Liver (tissue), 9 donors: ENCODE measurements around the gene GLP1R. TPM values are rescaled to one million over a fixed set of nuclear protein-coding genes. Genes with fewer than 3 reads are reported as not detected.

ENCODE experiments used
- DNase-seq: peaks from one replicate; pipeline ENCODE4 v3.0.0-alpha.2; 2017; ENCODE audit warnings: low spot score
- H3K27ac ChIP-seq, 2 donors: one replicate each; pipeline ENCODE4 v1.7.0; 2013; ENCODE audit warnings: inconsistent platforms in 2 of 2, low read length in 2 of 2, control low read depth in 1 of 2, low read depth in 1 of 2, mild to moderate bottlenecking in 1 of 2
- H3K27me3 ChIP-seq, 4 donors: one replicate each; pipeline versions ENCODE4 v1.6.1 to v1.7.0; 2013; ENCODE audit warnings: low read length in 3 of 4, inconsistent platforms in 1 of 4, mild to moderate bottlenecking in 1 of 4, moderate library complexity in 1 of 4; ENCODE audit not compliant: control insufficient read depth in 4 of 4, insufficient read depth in 4 of 4
- H3K36me3 ChIP-seq, 4 donors: one replicate each; pipeline versions ENCODE4 v1.6.1 to v1.7.0; 2013; ENCODE audit warnings: low read length in 3 of 4, mild to moderate bottlenecking in 3 of 4, low read depth in 1 of 4, moderate library complexity in 1 of 4; ENCODE audit not compliant: control insufficient read depth in 4 of 4, insufficient read depth in 3 of 4
- H3K4me1 ChIP-seq, 4 donors: one replicate each; pipeline versions ENCODE4 v1.6.1 to v1.7.0; 2013; ENCODE audit warnings: low read length in 3 of 4, mild to moderate bottlenecking in 3 of 4, moderate library complexity in 1 of 4; ENCODE audit not compliant: control insufficient read depth in 4 of 4, insufficient read depth in 4 of 4
- H3K4me3 ChIP-seq, 3 donors: one replicate each; pipeline versions ENCODE4 v1.6.1 to v1.7.0; 2013; ENCODE audit warnings: low read length in 3 of 3, control low read depth in 1 of 3, low read depth in 1 of 3, mild to moderate bottlenecking in 1 of 3
- H3K9ac ChIP-seq, 2 donors: one replicate each; pipeline ENCODE4 v1.7.0; 2013; ENCODE audit warnings: low read length in 2 of 2, mild to moderate bottlenecking in 2 of 2, moderate library complexity in 2 of 2, control low read depth in 1 of 2, low read depth in 1 of 2
- H3K9me3 ChIP-seq, 4 donors: one replicate each; pipeline versions ENCODE4 v1.6.1 to v1.7.0; 2013; ENCODE audit warnings: low read length in 3 of 4; ENCODE audit not compliant: control insufficient read depth in 4 of 4
- EGR1 ChIP-seq, 2 donors: IDR thresholded peaks; 2 replicates each; pipeline ENCODE4 v1.6.1; 2016 to 2018; ENCODE audit warnings: antibody characterized with exemption in 2 of 2, low read depth in 2 of 2
- FOXA1 ChIP-seq: IDR thresholded peaks from 2 replicates; pipeline ENCODE4 v1.6.1; 2016; ENCODE audit warnings: antibody characterized with exemption
- GABPA ChIP-seq, 2 donors: IDR thresholded peaks in 1 of 2; conservative IDR thresholded peaks in 1 of 2; 2 replicates each; pipeline ENCODE4 v1.6.1; 2016; ENCODE audit warnings: antibody characterized with exemption in 2 of 2, mild to moderate bottlenecking in 1 of 2, moderate library complexity in 1 of 2
- HNF4A ChIP-seq, 2 donors: conservative IDR thresholded peaks; 2 replicates each; pipeline ENCODE4 v1.6.1; 2016; ENCODE audit warnings: antibody characterized with exemption in 2 of 2, mild to moderate bottlenecking in 2 of 2
- HNF4G ChIP-seq: IDR thresholded peaks from 2 replicates; pipeline ENCODE4 v1.6.1; 2016; ENCODE audit warnings: antibody characterized with exemption
- JUND ChIP-seq, 2 donors: IDR thresholded peaks; 2 replicates each; pipeline ENCODE4 v1.6.1; 2016; ENCODE audit warnings: antibody characterized with exemption in 2 of 2
- NR2F2 ChIP-seq: IDR thresholded peaks from 2 replicates; pipeline ENCODE4 v1.6.1; 2016; ENCODE audit warnings: antibody characterized with exemption
- RAD21 ChIP-seq, 2 donors: IDR thresholded peaks; 2 replicates each; pipeline ENCODE4 v1.6.1; 2016; ENCODE audit warnings: antibody characterized with exemption in 2 of 2, mild to moderate bottlenecking in 2 of 2
- RXRA ChIP-seq, 2 donors: IDR thresholded peaks; 2 replicates each; pipeline ENCODE4 v1.6.1; 2017 to 2018; ENCODE audit warnings: antibody characterized with exemption in 2 of 2, mild to moderate bottlenecking in 1 of 2
- SP1 ChIP-seq: IDR thresholded peaks from 2 replicates; pipeline ENCODE4 v1.6.1; 2018; ENCODE audit warnings: antibody characterized with exemption, mild to moderate bottlenecking
- TAF1 ChIP-seq: conservative IDR thresholded peaks from 2 replicates; pipeline ENCODE4 v1.6.1; 2016; ENCODE audit warnings: antibody characterized with exemption, mild to moderate bottlenecking
- YY1 ChIP-seq: IDR thresholded peaks from 2 replicates; pipeline ENCODE4 v1.6.1; 2016; ENCODE audit warnings: antibody characterized with exemption, mild to moderate bottlenecking
- WGBS: extraction: QIAGEN DNeasy Blood & Tissue Kit; methylation state at CpG from one replicate; pipeline ENCODE4 v1.1.7; 2013; 5-methylcytosine and 5-hydroxymethylcytosine counted together
- polyA plus RNA-seq, 2 donors: library from polyadenylated mRNA; stranded (reverse) in 1 of 2; unstranded in 1 of 2; fragments of 200-250 nt in 1 of 2; fragments of >200 nt in 1 of 2; fragmentation: Nextera tagmentation in 1 of 2; extraction: Ambion mirVana in 1 of 2; gene quantifications; one replicate each; pipeline versions ENCODE4 v1.2.1 to v1.2.3, GENCODE V29; 2013 to 2015
- total RNA-seq, 2 donors: library from RNA; depleted of rRNA; stranded (reverse); fragments of >200 nt; gene quantifications; one replicate each; pipeline ENCODE4 v1.2.3, GENCODE V29; 2014
- TF ChIP-seq, protein P1 (sequence below): IDR thresholded peaks from 2 replicates; pipeline ENCODE4 v1.6.1; 2016; ENCODE audit warnings: antibody characterized with exemption
- TF ChIP-seq, protein P2 (sequence below): IDR thresholded peaks from 2 replicates; pipeline ENCODE4 v1.6.1; 2016; ENCODE audit warnings: antibody characterized with exemption
- TF ChIP-seq, protein P3 (sequence below): IDR thresholded peaks from 2 replicates; pipeline ENCODE4 v1.6.1; 2016; ENCODE audit warnings: antibody characterized with exemption, mild to moderate bottlenecking
- TF ChIP-seq, protein P4 (sequence below): IDR thresholded peaks from 2 replicates; pipeline ENCODE4 v1.6.1; 2016; ENCODE audit warnings: antibody characterized with exemption
- TF ChIP-seq, protein P5 (sequence below): fragments of 150-350 bp; IDR thresholded peaks from 2 replicates; pipeline ENCODE4 v1.5.1; 2017; ENCODE audit warnings: improper control_type of control experiment, low read depth, low read length; ENCODE audit not compliant: missing input control
- donor health status: healthy.
- donor health status: healthy.
- donor health status: healthy.
- donor health status: healthy.
- donor health status: healthy.

Gene GLP1R
- total and polyA plus RNA-seq, 4 donors: not detected

DNA sequence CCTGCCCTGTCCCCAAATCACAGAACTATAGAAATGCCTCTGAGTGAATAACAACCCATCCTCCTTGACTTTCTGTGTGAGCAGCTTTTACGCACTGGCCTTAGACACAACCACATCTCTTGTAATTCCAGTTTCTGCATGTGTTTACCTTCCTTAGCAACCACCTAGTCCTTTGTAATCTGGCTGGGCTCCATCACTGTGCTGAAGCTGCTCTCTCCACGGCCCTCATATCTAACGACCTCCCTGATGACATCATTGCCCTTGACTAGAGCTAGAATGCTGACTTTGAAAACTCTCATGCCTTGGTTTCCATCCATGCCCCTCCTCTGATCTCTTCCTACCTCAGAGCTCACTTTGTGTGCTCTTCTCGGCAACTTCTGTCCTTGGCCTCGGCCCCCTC, 30.5 kb upstream of the GLP1R start (continued):
- TF ChIP-seq, protein P1, sequence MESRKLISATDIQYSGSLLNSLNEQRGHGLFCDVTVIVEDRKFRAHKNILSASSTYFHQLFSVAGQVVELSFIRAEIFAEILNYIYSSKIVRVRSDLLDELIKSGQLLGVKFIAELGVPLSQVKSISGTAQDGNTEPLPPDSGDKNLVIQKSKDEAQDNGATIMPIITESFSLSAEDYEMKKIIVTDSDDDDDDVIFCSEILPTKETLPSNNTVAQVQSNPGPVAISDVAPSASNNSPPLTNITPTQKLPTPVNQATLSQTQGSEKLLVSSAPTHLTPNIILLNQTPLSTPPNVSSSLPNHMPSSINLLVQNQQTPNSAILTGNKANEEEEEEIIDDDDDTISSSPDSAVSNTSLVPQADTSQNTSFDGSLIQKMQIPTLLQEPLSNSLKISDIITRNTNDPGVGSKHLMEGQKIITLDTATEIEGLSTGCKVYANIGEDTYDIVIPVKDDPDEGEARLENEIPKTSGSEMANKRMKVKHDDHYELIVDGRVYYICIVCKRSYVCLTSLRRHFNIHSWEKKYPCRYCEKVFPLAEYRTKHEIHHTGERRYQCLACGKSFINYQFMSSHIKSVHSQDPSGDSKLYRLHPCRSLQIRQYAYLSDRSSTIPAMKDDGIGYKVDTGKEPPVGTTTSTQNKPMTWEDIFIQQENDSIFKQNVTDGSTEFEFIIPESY: no peak

DNA sequence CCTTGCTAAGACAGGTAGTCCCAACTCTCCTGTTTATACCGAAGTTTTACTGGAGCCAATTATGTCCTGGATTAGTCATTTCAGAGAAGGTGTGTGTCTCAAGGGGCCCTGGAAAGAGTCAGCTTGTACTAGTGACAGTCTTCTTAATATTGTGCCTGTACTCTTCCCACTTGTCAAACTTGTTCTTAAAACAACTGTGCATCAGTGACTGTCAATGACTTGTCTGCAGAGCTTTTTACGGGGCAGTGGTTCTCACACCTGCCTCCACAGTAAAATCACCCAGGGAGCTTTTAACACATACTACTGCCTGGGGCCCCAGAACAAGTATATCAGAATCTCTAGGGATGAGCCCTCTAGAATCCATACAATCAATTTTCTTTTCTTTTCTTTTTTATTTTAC, 28.4 kb upstream of the GLP1R start:
- TF ChIP-seq YY1: no peak
- no peak for TF ChIP-seq SP1
- TF ChIP-seq HNF4G: no peak
- no peak for TF ChIP-seq TAF1
- TF ChIP-seq, protein P2, sequence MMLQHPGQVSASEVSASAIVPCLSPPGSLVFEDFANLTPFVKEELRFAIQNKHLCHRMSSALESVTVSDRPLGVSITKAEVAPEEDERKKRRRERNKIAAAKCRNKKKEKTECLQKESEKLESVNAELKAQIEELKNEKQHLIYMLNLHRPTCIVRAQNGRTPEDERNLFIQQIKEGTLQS: no peak
- no peak for TF ChIP-seq FOXA1
- TF ChIP-seq, protein P3, sequence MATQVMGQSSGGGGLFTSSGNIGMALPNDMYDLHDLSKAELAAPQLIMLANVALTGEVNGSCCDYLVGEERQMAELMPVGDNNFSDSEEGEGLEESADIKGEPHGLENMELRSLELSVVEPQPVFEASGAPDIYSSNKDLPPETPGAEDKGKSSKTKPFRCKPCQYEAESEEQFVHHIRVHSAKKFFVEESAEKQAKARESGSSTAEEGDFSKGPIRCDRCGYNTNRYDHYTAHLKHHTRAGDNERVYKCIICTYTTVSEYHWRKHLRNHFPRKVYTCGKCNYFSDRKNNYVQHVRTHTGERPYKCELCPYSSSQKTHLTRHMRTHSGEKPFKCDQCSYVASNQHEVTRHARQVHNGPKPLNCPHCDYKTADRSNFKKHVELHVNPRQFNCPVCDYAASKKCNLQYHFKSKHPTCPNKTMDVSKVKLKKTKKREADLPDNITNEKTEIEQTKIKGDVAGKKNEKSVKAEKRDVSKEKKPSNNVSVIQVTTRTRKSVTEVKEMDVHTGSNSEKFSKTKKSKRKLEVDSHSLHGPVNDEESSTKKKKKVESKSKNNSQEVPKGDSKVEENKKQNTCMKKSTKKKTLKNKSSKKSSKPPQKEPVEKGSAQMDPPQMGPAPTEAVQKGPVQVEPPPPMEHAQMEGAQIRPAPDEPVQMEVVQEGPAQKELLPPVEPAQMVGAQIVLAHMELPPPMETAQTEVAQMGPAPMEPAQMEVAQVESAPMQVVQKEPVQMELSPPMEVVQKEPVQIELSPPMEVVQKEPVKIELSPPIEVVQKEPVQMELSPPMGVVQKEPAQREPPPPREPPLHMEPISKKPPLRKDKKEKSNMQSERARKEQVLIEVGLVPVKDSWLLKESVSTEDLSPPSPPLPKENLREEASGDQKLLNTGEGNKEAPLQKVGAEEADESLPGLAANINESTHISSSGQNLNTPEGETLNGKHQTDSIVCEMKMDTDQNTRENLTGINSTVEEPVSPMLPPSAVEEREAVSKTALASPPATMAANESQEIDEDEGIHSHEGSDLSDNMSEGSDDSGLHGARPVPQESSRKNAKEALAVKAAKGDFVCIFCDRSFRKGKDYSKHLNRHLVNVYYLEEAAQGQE: no peak
- TF ChIP-seq RAD21 (IDR thresholded peaks at IDR 0.05): no peak
- TF ChIP-seq, protein P1: no peak
- no peak for TF ChIP-seq RXRA (IDR thresholded peaks at IDR 0.05)
- no peak for TF ChIP-seq HNF4A (conservative IDR thresholded peaks at IDR 0.05)
- H3K4me1 ChIP-seq: no peaks in the 10 kb centered on the region
- H3K36me3 ChIP-seq: no peaks in the 10 kb centered on the region
- no peaks in the 10 kb centered on the region for H3K27me3 ChIP-seq
- H3K9ac ChIP-seq: no peak overlapping the region
- H3K4me3 ChIP-seq: no peak overlapping the region
- H3K9me3 ChIP-seq: peaks cover 0 to 2% (median 0%) of the 10 kb centered on the region in 4 donors
- no peak for DNase-seq
- 82% methylated on average over 2 of the region's 2 CpGs for WGBS
- no peak overlapping the region for H3K27ac ChIP-seq

DNA sequence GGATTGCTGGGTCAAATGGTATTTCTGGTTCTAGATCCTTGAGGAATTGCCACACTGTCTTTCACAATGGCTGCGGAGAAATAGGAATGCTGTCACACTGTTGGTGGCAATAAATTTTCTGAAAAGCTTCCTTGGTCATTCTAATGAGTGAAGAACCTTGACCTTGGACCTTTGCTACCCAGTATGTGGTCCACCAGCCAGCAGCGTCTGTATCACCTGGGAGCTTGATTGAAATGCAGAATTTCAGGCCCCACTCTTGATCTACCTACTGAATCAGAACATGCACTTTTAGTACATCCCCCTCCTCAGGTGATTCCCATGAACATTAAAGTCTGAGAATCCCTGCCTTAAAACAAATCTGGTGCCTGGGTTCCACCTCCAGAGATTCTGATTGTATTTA, 27.5 kb upstream of the GLP1R start:
- no peak for TF ChIP-seq YY1
- no peak for TF ChIP-seq RXRA (IDR thresholded peaks at IDR 0.05)
- TF ChIP-seq, protein P4, sequence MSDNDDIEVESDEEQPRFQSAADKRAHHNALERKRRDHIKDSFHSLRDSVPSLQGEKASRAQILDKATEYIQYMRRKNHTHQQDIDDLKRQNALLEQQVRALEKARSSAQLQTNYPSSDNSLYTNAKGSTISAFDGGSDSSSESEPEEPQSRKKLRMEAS: no peak
- TF ChIP-seq, protein P5, sequence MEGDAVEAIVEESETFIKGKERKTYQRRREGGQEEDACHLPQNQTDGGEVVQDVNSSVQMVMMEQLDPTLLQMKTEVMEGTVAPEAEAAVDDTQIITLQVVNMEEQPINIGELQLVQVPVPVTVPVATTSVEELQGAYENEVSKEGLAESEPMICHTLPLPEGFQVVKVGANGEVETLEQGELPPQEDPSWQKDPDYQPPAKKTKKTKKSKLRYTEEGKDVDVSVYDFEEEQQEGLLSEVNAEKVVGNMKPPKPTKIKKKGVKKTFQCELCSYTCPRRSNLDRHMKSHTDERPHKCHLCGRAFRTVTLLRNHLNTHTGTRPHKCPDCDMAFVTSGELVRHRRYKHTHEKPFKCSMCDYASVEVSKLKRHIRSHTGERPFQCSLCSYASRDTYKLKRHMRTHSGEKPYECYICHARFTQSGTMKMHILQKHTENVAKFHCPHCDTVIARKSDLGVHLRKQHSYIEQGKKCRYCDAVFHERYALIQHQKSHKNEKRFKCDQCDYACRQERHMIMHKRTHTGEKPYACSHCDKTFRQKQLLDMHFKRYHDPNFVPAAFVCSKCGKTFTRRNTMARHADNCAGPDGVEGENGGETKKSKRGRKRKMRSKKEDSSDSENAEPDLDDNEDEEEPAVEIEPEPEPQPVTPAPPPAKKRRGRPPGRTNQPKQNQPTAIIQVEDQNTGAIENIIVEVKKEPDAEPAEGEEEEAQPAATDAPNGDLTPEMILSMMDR: no peak
- TF ChIP-seq HNF4G: no peak
- TF ChIP-seq NR2F2: no peak
- TF ChIP-seq GABPA (IDR thresholded peaks at IDR 0.05 in 1 of 2, conservative IDR thresholded peaks at IDR 0.05 in 1 of 2): no peak
- TF ChIP-seq SP1: no peak
- no peak for TF ChIP-seq JUND (IDR thresholded peaks at IDR 0.05)
- TF ChIP-seq RAD21 (IDR thresholded peaks at IDR 0.05): no peak
- no peak for TF ChIP-seq EGR1 (IDR thresholded peaks at IDR 0.05; ENCODE audit: low read depth in 2 of 2)
- H3K36me3 ChIP-seq: no peaks in the 10 kb centered on the region
- 81% methylated on average over 2 of the region's 2 CpGs for WGBS
- peaks cover 0 to 2% (median 0%) of the 10 kb centered on the region in 4 donors for H3K9me3 ChIP-seq
- no peaks in the 10 kb centered on the region for H3K27me3 ChIP-seq
- no peak overlapping the region for H3K4me3 ChIP-seq
- H3K4me1 ChIP-seq: no peaks in the 10 kb centered on the region
- DNase-seq: no peak
- no peak overlapping the region for H3K9ac ChIP-seq
- H3K27ac ChIP-seq: no peak overlapping the region
